Activated T-cell treated with anti-CD3 and anti-CD28 coated beads for 48 hours (primary cell): ENCODE results near the gene POLD2.

Experiments used
- DNase-seq: peaks from one replicate; pipeline ENCODE4 v3.0.0-alpha.2; 2020; ENCODE audit warnings: low read depth

POLD2 gene

DNA sequence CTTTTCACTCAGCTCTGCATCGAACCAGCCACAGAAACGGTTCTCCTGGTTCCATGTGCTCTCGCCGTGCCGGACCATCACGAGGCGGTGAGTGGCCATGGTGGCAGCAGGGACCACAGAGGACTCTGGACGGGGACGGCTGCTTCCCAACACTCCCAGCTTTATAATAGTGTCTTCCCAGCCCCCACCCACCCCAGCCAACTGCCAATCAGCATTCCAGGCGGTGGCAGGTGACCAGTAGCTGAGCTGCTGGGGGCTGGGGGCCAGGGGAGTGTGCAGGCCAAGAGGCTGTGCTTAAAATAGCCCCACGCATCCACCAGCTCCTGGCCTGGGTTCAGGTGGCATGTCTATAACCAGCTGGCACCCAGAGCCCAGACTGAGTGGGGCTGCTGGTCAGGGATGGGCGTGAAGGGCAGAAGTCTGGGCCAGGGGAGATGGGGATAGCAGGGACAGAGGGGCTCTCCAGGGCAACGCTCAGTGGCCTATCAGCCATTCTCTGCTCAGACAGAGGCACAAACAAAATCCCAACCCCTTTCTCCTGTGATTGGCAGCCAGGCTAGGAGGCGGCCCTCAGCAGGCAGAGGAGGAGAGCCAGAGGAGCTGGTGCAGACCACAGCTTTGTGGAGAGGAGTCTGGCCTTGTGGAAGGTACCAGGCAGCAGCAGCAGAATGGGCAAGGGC, 57.8 kb downstream of the POLD2 start, which contains the start of gene PGAM2:
TSS of gene PGAM2 (minus strand) at position 137 of the 680 bp plus-strand sequence. CDS start at position 99, 38 bp downstream.
- no peak for DNase-seq

GRCh38 chr7:44064791-44065430, 58.4 kb downstream of the POLD2 start:
- no peak for DNase-seq
